Measurements from ENCODE around the gene TRIM17.

DNA sequence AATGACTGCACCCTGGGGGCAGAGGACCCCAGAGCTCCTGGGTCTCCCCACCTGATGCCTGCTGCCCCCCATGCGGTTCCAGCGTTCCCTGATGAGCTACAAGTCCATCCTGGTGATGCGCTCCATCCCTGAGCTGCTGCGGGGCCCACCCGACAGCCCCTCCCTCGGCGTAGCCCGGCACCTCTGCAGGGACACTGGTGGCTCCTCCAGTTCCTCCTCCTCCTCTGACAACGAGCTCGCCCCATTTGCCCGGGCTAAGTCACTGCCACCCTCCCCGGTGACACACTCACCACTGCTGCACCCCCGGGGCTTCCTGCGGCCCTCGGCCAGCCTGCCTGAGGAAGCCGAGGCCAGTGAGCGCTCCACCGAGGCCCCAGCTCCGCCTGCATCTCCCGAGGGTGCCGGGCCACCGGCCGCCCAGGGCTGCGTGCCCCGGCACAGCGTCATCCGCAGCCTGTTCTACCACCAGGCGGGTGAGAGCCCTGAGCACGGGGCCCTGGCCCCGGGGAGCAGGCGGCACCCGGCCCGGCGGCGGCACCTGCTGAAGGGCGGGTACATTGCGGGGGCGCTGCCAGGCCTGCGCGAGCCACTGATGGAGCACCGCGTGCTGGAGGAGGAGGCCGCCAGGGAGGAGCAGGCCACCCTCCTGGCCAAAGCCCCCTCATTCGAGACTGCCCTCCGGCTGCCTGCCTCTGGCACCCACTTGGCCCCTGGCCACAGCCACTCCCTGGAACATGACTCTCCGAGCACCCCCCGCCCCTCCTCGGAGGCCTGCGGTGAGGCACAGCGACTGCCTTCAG is 45.5 kb downstream of the TRIM17 start:
- TF ChIP-seq EP300 (IDR thresholded peaks at IDR 0.05) (no peak), POLR2AphosphoS5 (IDR thresholded peaks at IDR 0.05) (no peak)
- TF ChIP-seq, protein P1, sequence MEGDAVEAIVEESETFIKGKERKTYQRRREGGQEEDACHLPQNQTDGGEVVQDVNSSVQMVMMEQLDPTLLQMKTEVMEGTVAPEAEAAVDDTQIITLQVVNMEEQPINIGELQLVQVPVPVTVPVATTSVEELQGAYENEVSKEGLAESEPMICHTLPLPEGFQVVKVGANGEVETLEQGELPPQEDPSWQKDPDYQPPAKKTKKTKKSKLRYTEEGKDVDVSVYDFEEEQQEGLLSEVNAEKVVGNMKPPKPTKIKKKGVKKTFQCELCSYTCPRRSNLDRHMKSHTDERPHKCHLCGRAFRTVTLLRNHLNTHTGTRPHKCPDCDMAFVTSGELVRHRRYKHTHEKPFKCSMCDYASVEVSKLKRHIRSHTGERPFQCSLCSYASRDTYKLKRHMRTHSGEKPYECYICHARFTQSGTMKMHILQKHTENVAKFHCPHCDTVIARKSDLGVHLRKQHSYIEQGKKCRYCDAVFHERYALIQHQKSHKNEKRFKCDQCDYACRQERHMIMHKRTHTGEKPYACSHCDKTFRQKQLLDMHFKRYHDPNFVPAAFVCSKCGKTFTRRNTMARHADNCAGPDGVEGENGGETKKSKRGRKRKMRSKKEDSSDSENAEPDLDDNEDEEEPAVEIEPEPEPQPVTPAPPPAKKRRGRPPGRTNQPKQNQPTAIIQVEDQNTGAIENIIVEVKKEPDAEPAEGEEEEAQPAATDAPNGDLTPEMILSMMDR (IDR thresholded peaks at IDR 0.05) = no peak
